ENCODE measurements around the gene IL17RA.

Gene IL17RA

DNA sequence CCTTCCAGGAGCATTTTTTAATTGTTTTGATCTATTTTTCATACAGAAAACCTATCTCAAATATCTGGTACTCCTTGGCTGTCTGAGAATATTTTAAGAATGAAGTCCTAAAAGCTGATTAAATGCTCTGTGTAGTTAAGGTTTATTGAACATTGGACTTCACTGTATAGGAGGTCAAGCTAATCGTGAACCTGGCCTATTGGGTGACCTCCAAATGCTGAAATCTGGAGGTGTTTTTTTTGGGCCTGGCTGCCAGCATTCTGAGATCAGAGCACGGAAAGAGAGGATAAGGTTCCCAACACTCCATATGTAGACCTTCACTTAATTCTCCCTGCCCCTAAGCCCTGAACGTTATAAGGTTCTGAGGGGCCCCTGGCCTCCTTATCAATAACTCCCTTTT is 8.3 kb downstream of the IL17RA start:
- no CpG with 5 or more reads among the region's 3 CpGs for WGBS, 2 donors (ENCODE audit: extremely low coverage in 2 of 2, insufficient read length in 2 of 2, insufficient replicate concordance in 1 of 2)
- DNase-seq (ENCODE audit: low spot score), result no peak
- Histone ChIP-seq H3K14ac (ENCODE audit: low read length) (no peak overlapping the region), H2AFZ (ENCODE audit: low read length) (no peak overlapping the region), H2BK120ac (ENCODE audit: low read depth, low read length) (no peak overlapping the region), H3K4me1 (ENCODE audit: control insufficient read depth in 2 of 2, insufficient read depth in 1 of 2, low read depth in 1 of 2, low read length in 2 of 2) (no peaks in the 10 kb centered on the region), H3K4ac (ENCODE audit: low read length) (no peak overlapping the region), H2BK15ac (ENCODE audit: low read length) (no peak overlapping the region), H2BK5ac (ENCODE audit: low read length) (no peak overlapping the region), H3K4me3 (ENCODE audit: low read length in 2 of 2) (no peak overlapping the region), H3K27ac (replicated peaks; ENCODE audit: low read length) (no peak overlapping the region), H3K9ac (ENCODE audit: low read depth, low read length, poor library complexity) (no peak overlapping the region), H3K9me3 (replicated peaks in 1 of 2; ENCODE audit: control insufficient read depth in 2 of 2, insufficient read depth in 1 of 2, low read depth in 1 of 2, low read length in 2 of 2) (no peaks in the 10 kb centered on the region), H2AK5ac (ENCODE audit: low read depth, low read length) (no peak overlapping the region), H3K18ac (ENCODE audit: low read length) (no peak overlapping the region), H2BK12ac (ENCODE audit: low read length) (no peak overlapping the region), H4K8ac (ENCODE audit: low read depth, low read length) (no peak overlapping the region), H3K23ac (ENCODE audit: low read depth, low read length, poor library complexity) (no peak overlapping the region), H3K79me1 (ENCODE audit: low read depth, low read length) (no peaks in the 10 kb centered on the region), H3K27me3 (ENCODE audit: control insufficient read depth in 3 of 3, insufficient read depth in 3 of 3, low read depth in 1 of 3, low read length in 3 of 3) (no peaks in the 10 kb centered on the region), H4K91ac (ENCODE audit: low read depth, low read length, poor library complexity) (no peak overlapping the region), H3K36me3 (replicated peaks in 1 of 2; ENCODE audit: control insufficient read depth in 2 of 2, insufficient read depth in 2 of 2, low read length in 2 of 2) (peaks cover 0 to 9% of the 10 kb centered on the region in 2 donors), H3K4me2 (ENCODE audit: insufficient read depth, low read length, poor library complexity, severe bottlenecking) (no peak overlapping the region)

DNA sequence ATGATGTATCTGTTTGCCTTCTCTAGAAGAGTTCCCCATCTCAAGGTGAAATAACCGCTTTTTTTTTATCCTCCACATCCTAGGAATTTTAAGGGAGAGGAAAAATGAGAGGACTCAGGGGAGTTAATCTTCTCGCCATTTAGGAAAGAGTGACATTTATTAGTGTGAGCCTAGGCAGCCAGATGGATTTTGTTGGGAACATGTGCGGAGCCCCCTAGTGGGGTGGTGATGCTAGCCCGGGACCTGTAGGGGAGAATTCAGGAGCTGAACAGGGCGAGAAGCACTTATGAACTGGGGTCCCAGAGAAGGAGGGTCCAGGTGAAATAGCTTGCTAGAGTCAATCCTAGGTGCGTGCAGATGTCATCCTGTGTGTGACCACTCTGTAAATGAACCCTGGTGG is 10.7 kb downstream of the IL17RA start:
- H3K9ac ChIP-seq (ENCODE audit: low read depth, low read length, poor library complexity), result no peak overlapping the region
- H4K8ac ChIP-seq (ENCODE audit: low read depth, low read length), result no peak overlapping the region
- H3K4me3 ChIP-seq (ENCODE audit: low read length in 2 of 2), result no peak overlapping the region
- H3K23ac ChIP-seq (ENCODE audit: low read depth, low read length, poor library complexity), result no peak overlapping the region
- H3K27ac ChIP-seq (replicated peaks; ENCODE audit: low read length), result no peak overlapping the region
- H2BK12ac ChIP-seq (ENCODE audit: low read length), result no peak overlapping the region
- H3K27me3 ChIP-seq (ENCODE audit: control insufficient read depth in 3 of 3, insufficient read depth in 3 of 3, low read depth in 1 of 3, low read length in 3 of 3), result no peaks in the 10 kb centered on the region
- H3K79me1 ChIP-seq (ENCODE audit: low read depth, low read length), result no peaks in the 10 kb centered on the region
- WGBS, 2 donors (ENCODE audit: extremely low coverage in 2 of 2, insufficient read length in 2 of 2, insufficient replicate concordance in 1 of 2), result no CpG with 5 or more reads among the region's 6 CpGs
- no peak overlapping the region for H2AFZ ChIP-seq (ENCODE audit: low read length)
- H2BK120ac ChIP-seq (ENCODE audit: low read depth, low read length), result no peak overlapping the region
- no peak overlapping the region for H3K4me2 ChIP-seq (ENCODE audit: insufficient read depth, low read length, poor library complexity, severe bottlenecking)
- no peaks in the 10 kb centered on the region for H3K9me3 ChIP-seq (replicated peaks in 1 of 2; ENCODE audit: control insufficient read depth in 2 of 2, insufficient read depth in 1 of 2, low read depth in 1 of 2, low read length in 2 of 2)
- H2AK5ac ChIP-seq (ENCODE audit: low read depth, low read length), result no peak overlapping the region
- H3K18ac ChIP-seq (ENCODE audit: low read length), result no peak overlapping the region
- H3K4me1 ChIP-seq (ENCODE audit: control insufficient read depth in 2 of 2, insufficient read depth in 1 of 2, low read depth in 1 of 2, low read length in 2 of 2), result no peaks in the 10 kb centered on the region
- H4K91ac ChIP-seq (ENCODE audit: low read depth, low read length, poor library complexity), result no peak overlapping the region
- no peak overlapping the region for H3K4ac ChIP-seq (ENCODE audit: low read length)
- H3K14ac ChIP-seq (ENCODE audit: low read length), result no peak overlapping the region
- H2BK15ac ChIP-seq (ENCODE audit: low read length), result no peak overlapping the region
- H3K36me3 ChIP-seq (replicated peaks in 1 of 2; ENCODE audit: control insufficient read depth in 2 of 2, insufficient read depth in 2 of 2, low read length in 2 of 2), result peaks cover 0 to 33% of the 10 kb centered on the region in 2 donors
- no peak for DNase-seq (ENCODE audit: low spot score)
- no peak overlapping the region for H2BK5ac ChIP-seq (ENCODE audit: low read length)

DNA sequence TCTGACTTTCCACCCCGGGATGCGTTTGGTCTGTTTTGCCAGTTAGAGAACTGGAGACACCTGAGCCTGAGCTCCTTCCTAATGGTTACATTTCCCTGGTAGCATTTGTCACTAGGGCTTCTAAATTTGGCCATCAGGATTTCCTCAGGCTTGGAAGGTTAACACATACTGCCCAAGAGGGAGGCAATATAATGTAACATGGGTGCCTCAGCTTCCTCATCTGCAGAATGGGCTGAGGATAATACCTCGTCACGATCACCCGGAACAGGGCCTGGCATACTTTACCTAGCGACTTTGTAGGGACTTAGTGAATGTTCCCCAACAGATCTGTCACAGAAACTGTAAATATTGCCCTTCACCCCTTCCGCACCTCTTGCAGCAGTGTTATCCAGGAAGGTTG is 11.3 kb downstream of the IL17RA start:
- peaks cover 0 to 38% of the 10 kb centered on the region in 2 donors for H3K36me3 ChIP-seq (replicated peaks in 1 of 2; ENCODE audit: control insufficient read depth in 2 of 2, insufficient read depth in 2 of 2, low read length in 2 of 2)
- no peak overlapping the region for H4K8ac ChIP-seq (ENCODE audit: low read depth, low read length)
- H2AK5ac ChIP-seq (ENCODE audit: low read depth, low read length), result no peak overlapping the region
- H3K18ac ChIP-seq (ENCODE audit: low read length), result no peak overlapping the region
- H3K27me3 ChIP-seq (ENCODE audit: control insufficient read depth in 3 of 3, insufficient read depth in 3 of 3, low read depth in 1 of 3, low read length in 3 of 3), result no peaks in the 10 kb centered on the region
- H2BK5ac ChIP-seq (ENCODE audit: low read length), result no peak overlapping the region
- H3K79me1 ChIP-seq (ENCODE audit: low read depth, low read length), result no peaks in the 10 kb centered on the region
- no peaks in the 10 kb centered on the region for H3K4me1 ChIP-seq (ENCODE audit: control insufficient read depth in 2 of 2, insufficient read depth in 1 of 2, low read depth in 1 of 2, low read length in 2 of 2)
- no peak overlapping the region for H3K9ac ChIP-seq (ENCODE audit: low read depth, low read length, poor library complexity)
- H3K4ac ChIP-seq (ENCODE audit: low read length), result no peak overlapping the region
- H3K27ac ChIP-seq (replicated peaks; ENCODE audit: low read length), result no peak overlapping the region
- no peak overlapping the region for H4K91ac ChIP-seq (ENCODE audit: low read depth, low read length, poor library complexity)
- no peak overlapping the region for H3K14ac ChIP-seq (ENCODE audit: low read length)
- no peak overlapping the region for H2BK120ac ChIP-seq (ENCODE audit: low read depth, low read length)
- H3K9me3 ChIP-seq (replicated peaks in 1 of 2; ENCODE audit: control insufficient read depth in 2 of 2, insufficient read depth in 1 of 2, low read depth in 1 of 2, low read length in 2 of 2), result no peaks in the 10 kb centered on the region
- H3K23ac ChIP-seq (ENCODE audit: low read depth, low read length, poor library complexity), result no peak overlapping the region
- H2BK12ac ChIP-seq (ENCODE audit: low read length), result no peak overlapping the region
- no peak overlapping the region for H2AFZ ChIP-seq (ENCODE audit: low read length)
- no CpG with 5 or more reads among the region's 7 CpGs for WGBS, 2 donors (ENCODE audit: extremely low coverage in 2 of 2, insufficient read length in 2 of 2, insufficient replicate concordance in 1 of 2)
- H3K4me2 ChIP-seq (ENCODE audit: insufficient read depth, low read length, poor library complexity, severe bottlenecking), result no peak overlapping the region
- H3K4me3 ChIP-seq (ENCODE audit: low read length in 2 of 2), result no peak overlapping the region
- DNase-seq (ENCODE audit: low spot score), result no peak
- H2BK15ac ChIP-seq (ENCODE audit: low read length), result no peak overlapping the region

DNA sequence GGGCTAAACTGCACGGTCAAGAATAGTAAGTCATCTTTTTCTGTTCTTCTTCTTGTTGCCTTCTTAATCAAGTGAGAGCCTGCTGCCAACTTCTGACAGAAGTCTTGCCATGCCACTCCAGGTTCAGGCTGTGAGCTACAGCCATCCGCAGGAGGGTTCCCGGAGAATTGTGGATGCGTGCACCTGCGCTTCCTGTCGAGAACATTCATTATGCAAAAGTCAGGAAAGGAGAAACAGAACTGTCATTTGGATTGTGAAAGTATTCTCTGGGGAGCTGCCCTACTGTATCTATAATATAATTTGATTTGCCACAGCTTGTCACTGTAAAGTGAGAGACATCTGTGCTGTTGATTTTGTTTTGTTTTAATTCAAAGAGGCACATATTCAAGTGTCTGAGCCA is 12.3 kb downstream of the IL17RA start:
- Histone ChIP-seq H2BK15ac (ENCODE audit: low read length) (no peak overlapping the region), H3K4me3 (ENCODE audit: low read length in 2 of 2) (no peak overlapping the region), H3K23ac (ENCODE audit: low read depth, low read length, poor library complexity) (no peak overlapping the region), H2BK12ac (ENCODE audit: low read length) (no peak overlapping the region), H3K4ac (ENCODE audit: low read length) (no peak overlapping the region), H4K8ac (ENCODE audit: low read depth, low read length) (no peak overlapping the region), H3K36me3 (replicated peaks in 1 of 2; ENCODE audit: control insufficient read depth in 2 of 2, insufficient read depth in 2 of 2, low read length in 2 of 2) (peaks cover 0 to 48% of the 10 kb centered on the region in 2 donors), H4K91ac (ENCODE audit: low read depth, low read length, poor library complexity) (no peak overlapping the region), H2BK120ac (ENCODE audit: low read depth, low read length) (no peak overlapping the region), H3K27ac (replicated peaks; ENCODE audit: low read length) (no peak overlapping the region), H2AFZ (ENCODE audit: low read length) (no peak overlapping the region), H3K4me2 (ENCODE audit: insufficient read depth, low read length, poor library complexity, severe bottlenecking) (no peak overlapping the region), H3K9ac (ENCODE audit: low read depth, low read length, poor library complexity) (no peak overlapping the region), H3K27me3 (ENCODE audit: control insufficient read depth in 3 of 3, insufficient read depth in 3 of 3, low read depth in 1 of 3, low read length in 3 of 3) (no peaks in the 10 kb centered on the region), H3K79me1 (ENCODE audit: low read depth, low read length) (no peaks in the 10 kb centered on the region), H2BK5ac (ENCODE audit: low read length) (no peak overlapping the region), H3K18ac (ENCODE audit: low read length) (no peak overlapping the region), H3K4me1 (ENCODE audit: control insufficient read depth in 2 of 2, insufficient read depth in 1 of 2, low read depth in 1 of 2, low read length in 2 of 2) (no peaks in the 10 kb centered on the region), H2AK5ac (ENCODE audit: low read depth, low read length) (no peak overlapping the region), H3K9me3 (replicated peaks in 1 of 2; ENCODE audit: control insufficient read depth in 2 of 2, insufficient read depth in 1 of 2, low read depth in 1 of 2, low read length in 2 of 2) (no peaks in the 10 kb centered on the region), H3K14ac (ENCODE audit: low read length) (no peak overlapping the region)
- no CpG with 5 or more reads among the region's 6 CpGs for WGBS, 2 donors (ENCODE audit: extremely low coverage in 2 of 2, insufficient read length in 2 of 2, insufficient replicate concordance in 1 of 2)
- DNase-seq (ENCODE audit: low spot score), result no peak

Data from neuronal stem cell (in vitro differentiated cells).